Measurements from ENCODE around the gene HLA-DPB1. TPM values are rescaled to one million over a fixed set of nuclear protein-coding genes. Genes with fewer than 3 reads are reported as not detected.
A peak's percentile ranks its signal among the peaks of the same experiment; 100 is the strongest.

HLA-DPB1 gene
- total RNA-seq, 1 experiment from 2014 or later = not detected

DNA sequence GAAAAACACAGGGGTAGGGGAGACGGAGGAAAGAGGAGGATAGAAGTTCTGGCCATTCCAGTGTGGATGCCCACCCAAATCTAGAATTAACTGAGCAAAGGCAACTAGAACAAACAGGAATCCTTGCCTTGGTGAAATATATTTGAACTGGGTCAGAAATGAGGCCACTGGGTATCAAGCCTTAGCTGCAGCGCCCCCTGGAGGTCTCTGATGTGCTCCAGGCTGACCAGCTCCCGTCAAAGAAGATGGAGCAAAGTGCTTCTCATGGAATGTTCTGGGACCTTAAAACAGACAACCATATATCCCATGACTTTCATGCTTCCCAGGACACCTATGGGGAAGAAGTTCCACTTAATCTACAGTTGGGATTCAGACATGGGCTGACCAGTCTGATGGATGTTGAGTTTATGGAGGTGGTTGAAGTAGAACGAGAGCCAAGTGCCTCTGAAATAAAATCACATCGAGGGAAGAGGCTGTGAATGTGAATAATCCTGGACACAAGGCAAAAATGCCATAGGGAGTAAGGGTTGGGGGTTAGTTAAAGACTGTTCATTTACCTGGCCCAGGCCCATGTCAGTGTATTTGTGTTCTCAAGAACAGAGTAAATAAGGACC lies 50.4 kb downstream of the HLA-DPB1 start:
- H3K4me2 ChIP-seq (ENCODE audit: low read length) = no peak overlapping the region
- no peaks in the 10 kb centered on the region for H4K20me1 ChIP-seq (ENCODE audit: low read length)
- no peak overlapping the region for H3K27ac ChIP-seq (ENCODE audit: low read length)
- no peaks in the 10 kb centered on the region for H3K4me1 ChIP-seq (ENCODE audit: insufficient read depth, low read length)
- H3K36me3 ChIP-seq (ENCODE audit: low read depth, low read length) = no peaks in the 10 kb centered on the region
- no peaks in the 10 kb centered on the region for H3K9me3 ChIP-seq (ENCODE audit: low read length)
- no peak for TF ChIP-seq EZH2phosphoT487 (IDR thresholded peaks at IDR 0.05; ENCODE audit: borderline replicate concordance, low read length)
- TF ChIP-seq EZH2 (IDR thresholded peaks at IDR 0.05; ENCODE audit: low read length, unreplicated experiment) = no peak
- TF ChIP-seq, protein P1, sequence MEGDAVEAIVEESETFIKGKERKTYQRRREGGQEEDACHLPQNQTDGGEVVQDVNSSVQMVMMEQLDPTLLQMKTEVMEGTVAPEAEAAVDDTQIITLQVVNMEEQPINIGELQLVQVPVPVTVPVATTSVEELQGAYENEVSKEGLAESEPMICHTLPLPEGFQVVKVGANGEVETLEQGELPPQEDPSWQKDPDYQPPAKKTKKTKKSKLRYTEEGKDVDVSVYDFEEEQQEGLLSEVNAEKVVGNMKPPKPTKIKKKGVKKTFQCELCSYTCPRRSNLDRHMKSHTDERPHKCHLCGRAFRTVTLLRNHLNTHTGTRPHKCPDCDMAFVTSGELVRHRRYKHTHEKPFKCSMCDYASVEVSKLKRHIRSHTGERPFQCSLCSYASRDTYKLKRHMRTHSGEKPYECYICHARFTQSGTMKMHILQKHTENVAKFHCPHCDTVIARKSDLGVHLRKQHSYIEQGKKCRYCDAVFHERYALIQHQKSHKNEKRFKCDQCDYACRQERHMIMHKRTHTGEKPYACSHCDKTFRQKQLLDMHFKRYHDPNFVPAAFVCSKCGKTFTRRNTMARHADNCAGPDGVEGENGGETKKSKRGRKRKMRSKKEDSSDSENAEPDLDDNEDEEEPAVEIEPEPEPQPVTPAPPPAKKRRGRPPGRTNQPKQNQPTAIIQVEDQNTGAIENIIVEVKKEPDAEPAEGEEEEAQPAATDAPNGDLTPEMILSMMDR (conservative IDR thresholded peaks at IDR 0.05; ENCODE audit: low read depth, low read length) = peak; percentile 74
- DNase-seq (peak; percentile 62), ATAC-seq (peak; percentile 40; the same call in 1 of the 2 replicates)
- POLR2A ChIA-PET (ENCODE audit: unreplicated experiment) = no interaction called here
- intact Hi-C loops (cut with micrococcal nuclease) = no loop called here
- no TSS peak for BruUV-seq (replicated peaks)
- peaks cover 33% of the 10 kb centered on the region for H3K27me3 ChIP-seq (ENCODE audit: low read length)
- no peaks in the 10 kb centered on the region for H3F3A ChIP-seq (ENCODE audit: low read length, unreplicated experiment)
- H2AFZ ChIP-seq (ENCODE audit: low read length) = no peak overlapping the region
- CTCF ChIA-PET = interaction anchor here (0.6 to 1.0 kb wide), 2 partner anchors 22 to 125 kb away, joined by 3 to 4 read pairs; no protein-coding TSS in a partner anchor
- no peaks in the 10 kb centered on the region for H3K9me2 ChIP-seq (replicated peaks; ENCODE audit: low read length)
- H3K4me3 ChIP-seq (ENCODE audit: low read length) = no peak overlapping the region
- H3K79me2 ChIP-seq (ENCODE audit: low read length) = no peaks in the 10 kb centered on the region
- H3K9ac ChIP-seq (ENCODE audit: low read length) = no peak overlapping the region

DNA sequence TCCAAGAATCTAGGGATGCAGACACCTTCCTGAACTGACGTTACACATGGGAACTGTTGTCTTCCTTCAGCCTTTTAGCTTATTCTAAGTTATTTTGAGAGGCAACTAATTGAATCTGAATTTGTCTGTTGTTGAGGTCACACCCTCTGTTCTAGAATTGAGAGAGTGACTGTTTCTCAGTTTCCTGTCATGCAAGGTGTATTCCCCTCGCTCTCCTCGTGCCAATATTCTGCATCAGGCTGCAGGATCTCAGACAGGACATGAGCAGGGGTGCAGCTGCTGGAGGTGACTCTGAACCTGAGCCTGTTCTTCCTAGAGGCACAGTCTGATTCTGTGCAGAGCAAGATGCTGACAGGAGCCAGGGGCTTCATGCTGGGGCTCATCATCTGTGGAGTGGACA lies 52.5 kb downstream of the HLA-DPB1 start:
- no TSS peak for BruUV-seq (replicated peaks)
- CTCF ChIA-PET = no interaction called here
- Histone ChIP-seq H3K27ac (ENCODE audit: low read length) (no peak overlapping the region), H3K27me3 (ENCODE audit: low read length) (peaks cover 29% of the 10 kb centered on the region), H3F3A (ENCODE audit: low read length, unreplicated experiment) (no peaks in the 10 kb centered on the region), H3K9me3 (ENCODE audit: low read length) (no peaks in the 10 kb centered on the region), H3K4me1 (ENCODE audit: insufficient read depth, low read length) (no peaks in the 10 kb centered on the region), H4K20me1 (ENCODE audit: low read length) (no peaks in the 10 kb centered on the region), H3K4me2 (ENCODE audit: low read length) (no peak overlapping the region), H2AFZ (ENCODE audit: low read length) (no peak overlapping the region), H3K4me3 (ENCODE audit: low read length) (no peak overlapping the region), H3K9ac (ENCODE audit: low read length) (no peak overlapping the region), H3K79me2 (ENCODE audit: low read length) (no peaks in the 10 kb centered on the region), H3K9me2 (replicated peaks; ENCODE audit: low read length) (no peaks in the 10 kb centered on the region), H3K36me3 (ENCODE audit: low read depth, low read length) (no peaks in the 10 kb centered on the region)
- intact Hi-C loops (cut with micrococcal nuclease) = no loop called here
- no peak for ATAC-seq
- POLR2A ChIA-PET (ENCODE audit: unreplicated experiment) = no interaction called here
- no peak for DNase-seq
- no peak for TF ChIP-seq EZH2phosphoT487 (IDR thresholded peaks at IDR 0.05; ENCODE audit: borderline replicate concordance, low read length)
- no peak for TF ChIP-seq EZH2 (IDR thresholded peaks at IDR 0.05; ENCODE audit: low read length, unreplicated experiment)
- TF ChIP-seq, protein P1 (conservative IDR thresholded peaks at IDR 0.05; ENCODE audit: low read depth, low read length) = no peak

DNA sequence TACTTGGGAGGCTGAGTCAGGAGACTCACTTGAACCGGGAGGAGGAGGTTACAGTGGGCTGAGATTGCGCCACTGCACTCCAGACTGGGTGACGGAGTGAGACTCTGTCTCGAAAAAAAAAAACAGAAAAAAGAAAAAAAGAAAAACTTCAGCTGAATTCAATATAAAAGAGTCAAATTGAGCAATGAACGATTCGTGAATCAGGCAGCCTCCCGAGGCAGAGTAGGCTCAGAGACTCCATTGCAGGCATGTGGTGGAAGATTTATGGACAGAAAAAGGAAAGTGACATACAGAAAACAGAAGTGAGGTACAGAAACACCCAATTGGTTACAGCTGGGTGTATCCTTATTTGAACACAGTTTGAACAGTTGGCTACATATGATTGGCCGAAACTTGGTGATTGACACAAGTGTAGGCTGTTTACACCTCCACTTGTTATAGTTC lies 56.3 kb downstream of the HLA-DPB1 start:
- H3K4me1 ChIP-seq (ENCODE audit: insufficient read depth, low read length) = peaks cover 10% of the 10 kb centered on the region; the same call in 1 of the 2 replicates
- no peak overlapping the region for H3K27ac ChIP-seq (ENCODE audit: low read length)
- H3K9me3 ChIP-seq (ENCODE audit: low read length) = no peaks in the 10 kb centered on the region
- no peaks in the 10 kb centered on the region for H3K9me2 ChIP-seq (replicated peaks; ENCODE audit: low read length)
- no peaks in the 10 kb centered on the region for H3F3A ChIP-seq (ENCODE audit: low read length, unreplicated experiment)
- no peaks in the 10 kb centered on the region for H3K36me3 ChIP-seq (ENCODE audit: low read depth, low read length)
- CTCF ChIA-PET = no interaction called here
- H3K9ac ChIP-seq (ENCODE audit: low read length) = no peak overlapping the region
- intact Hi-C loops (cut with micrococcal nuclease) = no loop called here
- POLR2A ChIA-PET (ENCODE audit: unreplicated experiment) = no interaction called here
- H2AFZ ChIP-seq (ENCODE audit: low read length) = no peak overlapping the region
- DNase-seq (no peak), ATAC-seq (no peak)
- no peaks in the 10 kb centered on the region for H3K79me2 ChIP-seq (ENCODE audit: low read length)
- H3K4me2 ChIP-seq (ENCODE audit: low read length) = no peak overlapping the region
- no peaks in the 10 kb centered on the region for H4K20me1 ChIP-seq (ENCODE audit: low read length)
- H3K4me3 ChIP-seq (ENCODE audit: low read length) = no peak overlapping the region
- TF ChIP-seq EZH2 (IDR thresholded peaks at IDR 0.05; ENCODE audit: low read length, unreplicated experiment) (no peak), EZH2phosphoT487 (IDR thresholded peaks at IDR 0.05; ENCODE audit: borderline replicate concordance, low read length) (no peak)
- TF ChIP-seq, protein P1 (conservative IDR thresholded peaks at IDR 0.05; ENCODE audit: low read depth, low read length) = no peak
- peaks cover 29% of the 10 kb centered on the region for H3K27me3 ChIP-seq (ENCODE audit: low read length)
- BruUV-seq (replicated peaks) = no TSS peak
